HG03354 (cell line): ENCODE data around the gene ZNF548.
A peak's percentile ranks its signal among the peaks of the same experiment; 100 is the strongest.
"Not testable (repeated sequence)": the region's sequence is repeated elsewhere in the genome, so short reads cannot be mapped to it uniquely, and the experiment has no call there.

Experiments used
- ATAC-seq: cut with Tn5 transposase; IDR thresholded peaks from one replicate; pipeline ENCODE4 v1.9.1; 2021; ENCODE audit warnings: mild to moderate bottlenecking; ENCODE audit not compliant: unreplicated experiment, poor library complexity, severe bottlenecking

ZNF548 gene

GRCh38 chr19:57389730-57390598 is at the start of gene ZNF548:
TSS of gene ZNF548 (plus strand) at chr19:57389854. CDS start at chr19:57390100, 246 bp downstream.
- peak; percentile 98 for ATAC-seq

DNA sequence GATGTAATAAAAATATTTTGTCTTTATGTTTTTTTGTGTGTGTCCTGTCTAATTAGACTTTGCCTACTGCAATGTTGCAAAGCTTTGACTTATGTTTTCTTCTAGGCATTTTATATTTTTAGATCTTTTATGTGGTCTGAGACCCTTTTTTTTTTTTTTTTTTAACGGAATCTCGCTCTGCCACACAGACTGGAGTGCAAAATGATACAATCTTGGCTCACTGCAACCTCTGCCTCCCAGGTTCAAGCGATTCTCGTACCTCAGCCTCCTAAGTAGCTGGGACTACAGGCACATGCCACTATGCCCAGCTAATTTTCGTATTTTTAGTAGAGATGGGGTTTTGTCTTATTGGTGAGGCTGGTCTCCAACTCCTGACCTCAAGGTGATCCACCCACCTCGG is 47.1 kb upstream of the ZNF548 start:
- ATAC-seq: no peak

GRCh38 chr19:57348136-57348535 is 41.5 kb upstream of the ZNF548 start:
- no peak for ATAC-seq

GRCh38 chr19:57350877-57351805 is 38.5 kb upstream of the ZNF548 start, which contains the start of gene ZNF304:
TSS of gene ZNF304 (plus strand) at chr19:57351271. CDS start at chr19:57351665, 394 bp downstream.
- ATAC-seq: peak; percentile 99

DNA sequence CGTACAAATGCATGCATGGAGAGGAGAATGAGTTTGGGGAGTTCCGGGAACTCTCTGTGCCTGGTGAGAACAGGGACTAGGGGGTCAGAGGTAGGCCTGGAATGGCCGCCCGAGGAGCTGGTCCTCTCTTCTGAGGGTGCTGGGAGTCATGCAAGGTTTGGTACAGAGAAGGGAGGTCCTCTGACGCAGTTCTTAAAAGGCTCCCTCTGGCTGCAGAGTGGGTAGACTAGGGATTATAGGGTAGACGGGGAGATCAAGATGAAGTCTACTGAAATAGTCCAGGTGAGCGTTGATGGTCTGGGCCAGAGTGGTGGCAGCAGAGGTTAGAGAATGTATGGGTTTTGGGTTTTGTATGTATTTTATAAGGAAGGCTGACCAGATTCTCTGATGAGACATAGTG is 37.8 kb upstream of the ZNF548 start:
- ATAC-seq: no peak

DNA sequence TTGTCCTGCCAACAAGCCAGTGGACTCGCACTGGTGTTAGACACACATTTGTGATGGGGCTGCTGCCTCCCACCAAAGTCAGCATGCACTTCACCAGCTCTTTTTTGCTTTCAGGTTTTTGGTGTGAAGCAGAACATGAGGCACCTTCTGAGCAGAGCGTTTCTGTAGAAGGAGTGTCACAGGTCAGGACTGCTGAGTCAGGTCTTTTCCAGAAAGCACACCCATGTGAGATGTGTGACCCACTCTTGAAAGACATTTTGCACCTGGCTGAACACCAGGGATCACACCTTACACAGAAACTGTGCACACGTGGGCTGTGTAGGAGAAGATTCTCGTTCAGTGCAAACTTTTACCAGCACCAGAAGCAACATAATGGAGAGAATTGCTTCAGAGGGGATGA is 33.7 kb upstream of the ZNF548 start:
- no peak for ATAC-seq

DNA sequence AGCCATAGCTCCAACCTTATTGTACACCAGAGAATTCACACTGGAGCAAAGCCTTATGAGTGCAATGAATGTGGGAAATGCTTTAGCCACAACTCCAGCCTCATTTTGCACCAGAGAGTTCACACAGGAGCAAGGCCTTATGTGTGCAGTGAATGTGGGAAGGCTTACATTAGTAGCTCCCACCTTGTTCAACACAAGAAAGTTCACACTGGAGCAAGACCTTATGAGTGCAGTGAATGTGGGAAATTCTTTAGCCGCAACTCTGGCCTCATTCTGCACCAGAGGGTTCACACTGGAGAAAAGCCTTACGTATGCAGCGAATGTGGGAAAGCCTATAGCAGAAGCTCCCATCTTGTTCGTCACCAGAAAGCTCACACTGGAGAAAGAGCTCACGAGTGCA is 32.2 kb upstream of the ZNF548 start:
- ATAC-seq: no peak

- no peak for ATAC-seq
Observed at GRCh38 chr19:57359300-57359699, 30.4 kb upstream of the ZNF548 start.

- no peak for ATAC-seq
Observed at GRCh38 chr19:57362419-57362818, 27.2 kb upstream of the ZNF548 start.

GRCh38 chr19:57362997-57363687 is 26.5 kb upstream of the ZNF548 start, which contains the start of the genes TRAPPC2B and ZNF547:
TSS of gene TRAPPC2B (plus strand) at chr19:57363551. CDS start at chr19:57364834, 1,283 bp downstream.
TSS of gene ZNF547 (plus strand) at chr19:57363551. CDS start at chr19:57368556, 5,005 bp downstream.
- peak; percentile 97 for ATAC-seq

GRCh38 chr19:57363688-57364181 is 25.9 kb upstream of the ZNF548 start:
- no peak for ATAC-seq

DNA sequence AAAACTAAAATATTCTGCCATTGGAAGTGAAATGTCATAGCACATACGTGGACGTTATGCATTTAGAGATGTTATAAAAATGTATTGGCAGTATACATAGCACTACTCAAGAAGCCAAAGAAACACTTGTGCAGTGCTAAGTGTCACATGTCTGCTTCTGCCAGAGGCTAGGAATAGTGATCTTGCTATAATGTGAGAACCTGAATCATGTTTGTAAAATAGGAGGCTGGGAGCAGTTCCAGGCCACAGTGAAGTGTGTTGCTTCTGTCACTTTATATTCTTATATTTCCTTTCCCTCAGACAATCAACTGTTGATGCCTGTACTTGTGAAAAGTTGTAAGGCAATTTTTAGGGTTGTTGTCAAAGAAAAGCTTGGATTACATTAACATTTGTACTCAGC is 22.9 kb upstream of the ZNF548 start:
- no peak for ATAC-seq

GRCh38 chr19:57374179-57374578 is 15.5 kb upstream of the ZNF548 start:
- no peak for ATAC-seq

DNA sequence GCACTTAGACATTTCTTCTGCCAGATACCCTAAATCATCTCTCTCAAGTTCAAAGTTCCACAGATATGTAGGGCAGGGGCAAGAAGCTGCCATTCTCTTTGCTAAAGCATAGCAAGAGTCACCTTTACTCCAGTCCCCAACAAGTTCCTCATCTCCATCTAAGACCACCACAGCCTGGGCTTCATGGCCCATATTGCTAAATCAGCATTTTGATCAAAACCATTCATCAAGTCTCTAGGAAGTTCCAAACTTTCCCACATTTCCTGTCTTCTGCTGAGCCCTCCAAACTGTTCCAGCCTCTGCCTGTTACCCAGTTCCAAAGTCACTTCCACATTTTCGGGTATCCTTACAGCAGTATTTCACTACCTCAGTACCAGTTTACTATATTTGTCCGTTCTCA is 15.0 kb upstream of the ZNF548 start:
- ATAC-seq: not testable (repeated sequence)

GRCh38 chr19:57376151-57376550 is 13.5 kb upstream of the ZNF548 start:
- no peak for ATAC-seq

DNA sequence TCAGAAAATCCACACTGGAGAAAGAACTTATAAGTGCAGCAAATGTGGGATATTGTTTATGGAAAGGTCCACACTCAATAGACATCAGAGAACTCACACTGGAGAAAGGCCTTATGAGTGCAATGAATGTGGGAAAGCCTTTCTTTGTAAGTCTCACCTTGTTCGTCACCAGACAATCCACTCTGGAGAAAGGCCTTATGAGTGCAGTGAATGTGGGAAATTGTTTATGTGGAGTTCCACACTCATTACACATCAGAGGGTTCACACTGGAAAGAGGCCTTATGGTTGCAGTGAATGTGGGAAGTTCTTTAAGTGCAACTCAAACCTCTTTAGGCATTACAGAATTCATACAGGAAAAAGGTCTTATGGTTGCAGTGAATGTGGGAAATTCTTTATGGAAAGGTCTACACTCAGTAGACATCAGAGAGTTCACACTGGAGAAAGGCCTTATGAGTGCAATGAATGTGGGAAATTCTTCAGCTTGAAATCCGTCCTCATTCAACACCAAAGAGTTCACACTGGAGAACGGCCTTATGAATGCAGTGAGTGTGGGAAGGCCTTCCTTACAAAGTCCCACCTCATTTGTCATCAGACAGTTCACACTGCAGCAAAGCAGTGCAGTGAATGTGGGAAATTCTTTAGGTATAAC is 12.0 kb upstream of the ZNF548 start:
- ATAC-seq: no peak

DNA sequence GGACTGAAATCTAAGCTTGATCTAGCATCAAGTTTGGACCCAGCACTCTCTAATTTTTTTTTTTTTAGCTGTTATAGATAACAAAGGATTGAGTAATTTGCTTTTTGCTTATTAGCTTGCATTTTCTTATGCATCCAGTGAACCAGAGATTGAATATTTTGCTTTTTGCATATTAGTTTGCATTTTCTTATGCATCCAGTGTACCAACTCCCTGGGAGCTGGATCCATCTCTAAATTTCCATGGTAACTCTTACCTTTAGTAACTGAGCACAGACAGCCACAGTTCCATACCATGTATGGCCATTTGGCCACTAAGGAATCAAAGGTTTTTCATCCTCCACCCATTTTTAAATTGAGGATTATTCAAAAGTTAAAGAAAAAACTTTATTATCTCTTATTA is 8.7 kb upstream of the ZNF548 start:
- no peak for ATAC-seq

DNA sequence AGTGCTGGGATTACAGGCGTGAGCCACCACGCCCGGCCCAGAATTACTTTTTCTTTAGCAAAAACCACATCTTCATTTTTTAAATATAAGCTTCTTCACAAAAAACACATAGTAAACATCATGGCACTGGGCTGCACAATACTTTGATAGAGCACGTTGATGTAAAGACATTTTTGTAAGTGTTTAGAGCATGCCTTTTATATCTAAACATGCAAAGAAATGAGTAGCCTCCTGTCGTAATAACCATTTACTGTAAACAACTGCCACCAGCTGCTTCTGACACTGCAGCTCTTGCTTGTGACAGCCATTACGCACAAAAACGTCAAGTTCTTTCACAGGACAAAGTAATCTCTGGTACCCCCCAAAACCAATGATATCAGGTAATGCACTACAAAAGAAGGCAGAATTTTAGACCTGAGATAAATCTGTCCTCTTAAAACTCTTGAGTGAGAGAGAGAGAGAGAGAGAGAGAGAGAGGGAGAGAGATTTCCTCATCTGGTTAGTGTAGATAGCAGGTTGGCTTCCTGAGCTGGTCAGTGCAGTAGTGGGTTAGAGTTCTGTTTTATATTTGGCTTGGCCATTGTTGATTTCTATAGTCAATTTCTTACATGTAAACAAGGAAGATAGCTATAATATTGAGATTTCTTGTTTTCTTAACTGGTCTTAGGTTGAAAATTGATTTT is 6.7 kb upstream of the ZNF548 start:
- no peak for ATAC-seq
